ENCODE data around the gene PLCL2. TPM values are rescaled to one million over a fixed set of nuclear protein-coding genes. Genes with fewer than 3 reads are reported as not detected.
A peak's percentile ranks its signal among the peaks of the same experiment; 100 is the strongest.

The PLCL2 gene
- total and polyA plus RNA-seq, 4 donors: 1.5 to 16.5 (median 9.4) TPM

DNA sequence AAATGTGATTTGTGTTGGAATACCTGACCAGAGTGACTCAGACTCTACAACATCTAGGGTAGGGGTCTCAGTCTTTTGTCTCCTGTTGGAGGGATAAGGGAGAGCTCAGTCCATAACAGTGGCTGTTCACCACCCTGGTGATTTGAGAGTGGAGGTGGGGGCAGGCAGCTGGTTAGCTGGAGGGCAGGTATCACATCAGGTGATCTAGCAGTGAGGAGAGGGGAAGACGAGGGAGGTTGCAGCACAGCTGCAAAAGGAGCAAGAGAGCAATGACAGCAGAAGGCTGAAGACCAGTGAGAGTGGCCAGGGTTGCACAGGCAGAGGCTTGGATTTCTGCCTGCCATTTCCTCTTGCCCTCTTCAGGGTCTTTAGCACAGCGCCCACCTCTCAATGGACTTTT, 38.4 kb downstream of the PLCL2 start:
- peaks cover 0 to 14% (median 9%) of the 10 kb centered on the region in 4 donors for H3K4me1 ChIP-seq (ENCODE audit: control insufficient read depth in 4 of 4, insufficient read depth in 4 of 4, low read length in 3 of 4)
- H3K9ac ChIP-seq (ENCODE audit: low read depth in 1 of 2, low read length in 2 of 2): no peak overlapping the region
- peak overlapping the region in 1 of 3 donors; percentile 3 for H3K4me3 ChIP-seq (ENCODE audit: low read depth in 1 of 3, low read length in 3 of 3)
- no peaks in the 10 kb centered on the region for H3K27me3 ChIP-seq (ENCODE audit: control insufficient read depth in 4 of 4, insufficient read depth in 4 of 4, low read length in 3 of 4)
- 97% methylated on average over 2 of the region's 2 CpGs for WGBS
- H3K36me3 ChIP-seq (ENCODE audit: control insufficient read depth in 4 of 4, insufficient read depth in 3 of 4, low read depth in 1 of 4, low read length in 3 of 4): no peaks in the 10 kb centered on the region
- H3K9me3 ChIP-seq (ENCODE audit: control insufficient read depth in 4 of 4, low read length in 3 of 4): peaks cover 0 to 2% (median 0%) of the 10 kb centered on the region in 4 donors
- TF ChIP-seq, protein P1, sequence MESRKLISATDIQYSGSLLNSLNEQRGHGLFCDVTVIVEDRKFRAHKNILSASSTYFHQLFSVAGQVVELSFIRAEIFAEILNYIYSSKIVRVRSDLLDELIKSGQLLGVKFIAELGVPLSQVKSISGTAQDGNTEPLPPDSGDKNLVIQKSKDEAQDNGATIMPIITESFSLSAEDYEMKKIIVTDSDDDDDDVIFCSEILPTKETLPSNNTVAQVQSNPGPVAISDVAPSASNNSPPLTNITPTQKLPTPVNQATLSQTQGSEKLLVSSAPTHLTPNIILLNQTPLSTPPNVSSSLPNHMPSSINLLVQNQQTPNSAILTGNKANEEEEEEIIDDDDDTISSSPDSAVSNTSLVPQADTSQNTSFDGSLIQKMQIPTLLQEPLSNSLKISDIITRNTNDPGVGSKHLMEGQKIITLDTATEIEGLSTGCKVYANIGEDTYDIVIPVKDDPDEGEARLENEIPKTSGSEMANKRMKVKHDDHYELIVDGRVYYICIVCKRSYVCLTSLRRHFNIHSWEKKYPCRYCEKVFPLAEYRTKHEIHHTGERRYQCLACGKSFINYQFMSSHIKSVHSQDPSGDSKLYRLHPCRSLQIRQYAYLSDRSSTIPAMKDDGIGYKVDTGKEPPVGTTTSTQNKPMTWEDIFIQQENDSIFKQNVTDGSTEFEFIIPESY (IDR thresholded peaks at IDR 0.05): no peak
- TF ChIP-seq, protein P2, sequence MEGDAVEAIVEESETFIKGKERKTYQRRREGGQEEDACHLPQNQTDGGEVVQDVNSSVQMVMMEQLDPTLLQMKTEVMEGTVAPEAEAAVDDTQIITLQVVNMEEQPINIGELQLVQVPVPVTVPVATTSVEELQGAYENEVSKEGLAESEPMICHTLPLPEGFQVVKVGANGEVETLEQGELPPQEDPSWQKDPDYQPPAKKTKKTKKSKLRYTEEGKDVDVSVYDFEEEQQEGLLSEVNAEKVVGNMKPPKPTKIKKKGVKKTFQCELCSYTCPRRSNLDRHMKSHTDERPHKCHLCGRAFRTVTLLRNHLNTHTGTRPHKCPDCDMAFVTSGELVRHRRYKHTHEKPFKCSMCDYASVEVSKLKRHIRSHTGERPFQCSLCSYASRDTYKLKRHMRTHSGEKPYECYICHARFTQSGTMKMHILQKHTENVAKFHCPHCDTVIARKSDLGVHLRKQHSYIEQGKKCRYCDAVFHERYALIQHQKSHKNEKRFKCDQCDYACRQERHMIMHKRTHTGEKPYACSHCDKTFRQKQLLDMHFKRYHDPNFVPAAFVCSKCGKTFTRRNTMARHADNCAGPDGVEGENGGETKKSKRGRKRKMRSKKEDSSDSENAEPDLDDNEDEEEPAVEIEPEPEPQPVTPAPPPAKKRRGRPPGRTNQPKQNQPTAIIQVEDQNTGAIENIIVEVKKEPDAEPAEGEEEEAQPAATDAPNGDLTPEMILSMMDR (IDR thresholded peaks at IDR 0.05; ENCODE audit: low read depth, low read length, missing input control): no peak
- TF ChIP-seq YY1 (IDR thresholded peaks at IDR 0.05): no peak
- no peak for TF ChIP-seq EGR1 (IDR thresholded peaks at IDR 0.05; ENCODE audit: low read depth in 2 of 2)
- TF ChIP-seq, protein P3, sequence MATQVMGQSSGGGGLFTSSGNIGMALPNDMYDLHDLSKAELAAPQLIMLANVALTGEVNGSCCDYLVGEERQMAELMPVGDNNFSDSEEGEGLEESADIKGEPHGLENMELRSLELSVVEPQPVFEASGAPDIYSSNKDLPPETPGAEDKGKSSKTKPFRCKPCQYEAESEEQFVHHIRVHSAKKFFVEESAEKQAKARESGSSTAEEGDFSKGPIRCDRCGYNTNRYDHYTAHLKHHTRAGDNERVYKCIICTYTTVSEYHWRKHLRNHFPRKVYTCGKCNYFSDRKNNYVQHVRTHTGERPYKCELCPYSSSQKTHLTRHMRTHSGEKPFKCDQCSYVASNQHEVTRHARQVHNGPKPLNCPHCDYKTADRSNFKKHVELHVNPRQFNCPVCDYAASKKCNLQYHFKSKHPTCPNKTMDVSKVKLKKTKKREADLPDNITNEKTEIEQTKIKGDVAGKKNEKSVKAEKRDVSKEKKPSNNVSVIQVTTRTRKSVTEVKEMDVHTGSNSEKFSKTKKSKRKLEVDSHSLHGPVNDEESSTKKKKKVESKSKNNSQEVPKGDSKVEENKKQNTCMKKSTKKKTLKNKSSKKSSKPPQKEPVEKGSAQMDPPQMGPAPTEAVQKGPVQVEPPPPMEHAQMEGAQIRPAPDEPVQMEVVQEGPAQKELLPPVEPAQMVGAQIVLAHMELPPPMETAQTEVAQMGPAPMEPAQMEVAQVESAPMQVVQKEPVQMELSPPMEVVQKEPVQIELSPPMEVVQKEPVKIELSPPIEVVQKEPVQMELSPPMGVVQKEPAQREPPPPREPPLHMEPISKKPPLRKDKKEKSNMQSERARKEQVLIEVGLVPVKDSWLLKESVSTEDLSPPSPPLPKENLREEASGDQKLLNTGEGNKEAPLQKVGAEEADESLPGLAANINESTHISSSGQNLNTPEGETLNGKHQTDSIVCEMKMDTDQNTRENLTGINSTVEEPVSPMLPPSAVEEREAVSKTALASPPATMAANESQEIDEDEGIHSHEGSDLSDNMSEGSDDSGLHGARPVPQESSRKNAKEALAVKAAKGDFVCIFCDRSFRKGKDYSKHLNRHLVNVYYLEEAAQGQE (IDR thresholded peaks at IDR 0.05): no peak
- TF ChIP-seq FOXA2 (IDR thresholded peaks at IDR 0.05): no peak
- TF ChIP-seq, protein P4, sequence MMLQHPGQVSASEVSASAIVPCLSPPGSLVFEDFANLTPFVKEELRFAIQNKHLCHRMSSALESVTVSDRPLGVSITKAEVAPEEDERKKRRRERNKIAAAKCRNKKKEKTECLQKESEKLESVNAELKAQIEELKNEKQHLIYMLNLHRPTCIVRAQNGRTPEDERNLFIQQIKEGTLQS (IDR thresholded peaks at IDR 0.05): no peak
- TF ChIP-seq TAF1 (conservative IDR thresholded peaks at IDR 0.05): no peak
- TF ChIP-seq FOXA1 (IDR thresholded peaks at IDR 0.05): no peak
- TF ChIP-seq GABPA (IDR thresholded peaks at IDR 0.05 in 1 of 2, conservative IDR thresholded peaks at IDR 0.05 in 1 of 2): no peak
- TF ChIP-seq, protein P5, sequence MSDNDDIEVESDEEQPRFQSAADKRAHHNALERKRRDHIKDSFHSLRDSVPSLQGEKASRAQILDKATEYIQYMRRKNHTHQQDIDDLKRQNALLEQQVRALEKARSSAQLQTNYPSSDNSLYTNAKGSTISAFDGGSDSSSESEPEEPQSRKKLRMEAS (IDR thresholded peaks at IDR 0.05): no peak
- no peak for TF ChIP-seq RXRA (IDR thresholded peaks at IDR 0.05)
- TF ChIP-seq HNF4A (conservative IDR thresholded peaks at IDR 0.05): no peak
- TF ChIP-seq HNF4G (IDR thresholded peaks at IDR 0.05): no peak
- TF ChIP-seq JUND (IDR thresholded peaks at IDR 0.05): no peak
- TF ChIP-seq RAD21 (IDR thresholded peaks at IDR 0.05): no peak
- no peak for DNase-seq (ENCODE audit: low spot score)
- no peak overlapping the region for H3K27ac ChIP-seq (ENCODE audit: low read depth in 1 of 2, low read length in 2 of 2)

DNA sequence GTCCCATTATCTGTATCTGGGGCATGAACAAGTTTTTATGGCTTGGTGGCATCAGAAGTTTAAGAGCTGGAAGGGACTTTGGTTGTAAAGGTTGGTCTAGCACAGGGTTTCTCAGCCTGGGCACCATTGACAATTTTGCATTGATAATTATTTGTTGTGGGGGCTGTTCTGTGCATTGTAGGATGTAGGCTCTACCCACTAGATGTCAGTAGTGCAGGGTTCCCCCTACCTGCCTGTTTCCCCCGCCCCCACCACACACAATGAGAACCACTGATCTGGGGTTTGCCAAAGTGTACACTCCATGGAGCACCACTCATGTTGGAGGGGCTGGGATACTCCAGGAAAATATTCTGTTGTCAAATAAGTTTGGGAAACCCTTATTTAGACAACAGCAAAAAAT, 42.7 kb downstream of the PLCL2 start:
- TF ChIP-seq, protein P3 (IDR thresholded peaks at IDR 0.05): no peak
- peak in 1 of 2 donors; percentile 29 for TF ChIP-seq RAD21 (IDR thresholded peaks at IDR 0.05)
- H3K27ac ChIP-seq (ENCODE audit: low read depth in 1 of 2, low read length in 2 of 2): no peak overlapping the region

More for the DNA sequence above, 42.7 kb downstream of the PLCL2 start:
- Histone ChIP-seq H3K36me3 (ENCODE audit: control insufficient read depth in 4 of 4, insufficient read depth in 3 of 4, low read depth in 1 of 4, low read length in 3 of 4) (no peaks in the 10 kb centered on the region), H3K4me3 (ENCODE audit: low read depth in 1 of 3, low read length in 3 of 3) (no peak overlapping the region), H3K9ac (ENCODE audit: low read depth in 1 of 2, low read length in 2 of 2) (no peak overlapping the region), H3K9me3 (ENCODE audit: control insufficient read depth in 4 of 4, low read length in 3 of 4) (peaks cover 0 to 2% (median 0%) of the 10 kb centered on the region in 4 donors), H3K4me1 (ENCODE audit: control insufficient read depth in 4 of 4, insufficient read depth in 4 of 4, low read length in 3 of 4) (peaks cover 0 to 3% (median 1%) of the 10 kb centered on the region in 4 donors), H3K27me3 (ENCODE audit: control insufficient read depth in 4 of 4, insufficient read depth in 4 of 4, low read length in 3 of 4) (no peaks in the 10 kb centered on the region)
- no peak for DNase-seq (ENCODE audit: low spot score)
- 96% methylated on average over 1 of the region's 1 CpG for WGBS
